HG03039 (cell line): Measurements from ENCODE around the gene RERE.
"Not testable (repeated sequence)": the region's sequence is repeated elsewhere in the genome, so short reads cannot be mapped to it uniquely, and the experiment has no call there.

ENCODE experiments used
- ATAC-seq: cut with Tn5 transposase; IDR thresholded peaks from one replicate; pipeline ENCODE4 v1.9.1; 2021; ENCODE audit warnings: mild to moderate bottlenecking, moderate library complexity; ENCODE audit not compliant: unreplicated experiment

Gene RERE

GRCh38 chr1:8695442-8695841 lies 122.0 kb downstream of the RERE start:
- not testable (repeated sequence) for ATAC-seq

- ATAC-seq = no peak
Observed at GRCh38 chr1:8693107-8693506, 124.3 kb downstream of the RERE start.

GRCh38 chr1:8691662-8692061 lies 125.8 kb downstream of the RERE start:
- no peak for ATAC-seq

- ATAC-seq = no peak
Observed at GRCh38 chr1:8690253-8690525, 127.3 kb downstream of the RERE start.

- ATAC-seq = no peak
Observed at GRCh38 chr1:8689431-8690252, 127.8 kb downstream of the RERE start.

GRCh38 chr1:8687538-8687937 lies 129.9 kb downstream of the RERE start:
- no peak for ATAC-seq

DNA sequence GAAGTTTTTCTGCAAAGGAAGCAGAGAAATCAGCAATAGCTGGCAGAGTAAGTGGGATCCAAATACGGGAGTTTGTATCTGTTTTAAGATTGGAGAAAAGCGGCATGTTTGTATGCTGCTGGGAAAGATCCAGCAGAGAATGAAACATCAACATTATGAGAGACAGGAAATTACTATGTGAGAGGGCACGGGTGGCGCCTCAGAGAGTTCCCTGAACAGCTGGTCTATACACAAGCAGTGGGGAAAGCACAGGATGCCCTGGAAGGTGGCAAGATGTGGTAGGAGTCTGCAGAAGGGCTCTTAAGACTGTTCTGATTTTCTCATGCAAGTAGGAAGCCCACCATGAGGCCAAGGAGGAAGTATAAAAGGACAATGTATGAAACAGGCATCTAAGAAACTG lies 130.4 kb downstream of the RERE start:
- no peak for ATAC-seq

DNA sequence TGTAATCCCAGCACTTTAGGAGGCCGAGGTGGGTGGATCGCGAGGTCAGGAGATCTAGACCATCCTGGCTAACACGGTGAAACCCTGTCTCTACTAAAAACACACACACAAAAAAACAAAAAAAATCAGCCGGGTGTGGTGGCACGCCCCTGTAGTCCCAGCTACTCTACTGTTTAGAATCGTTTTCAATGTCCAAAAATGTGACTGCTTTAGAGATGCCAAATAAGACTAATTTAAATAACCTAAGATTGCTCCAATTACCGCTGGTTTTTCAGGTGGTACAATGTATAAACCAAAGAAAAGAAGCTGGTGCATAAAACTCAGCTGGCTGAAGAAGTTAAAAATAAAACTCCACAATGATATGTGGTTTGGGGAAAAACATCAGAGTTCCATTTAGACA lies 132.0 kb downstream of the RERE start:
- no peak for ATAC-seq

- ATAC-seq = no peak
Observed at GRCh38 chr1:8684590-8684989, 132.8 kb downstream of the RERE start.

DNA sequence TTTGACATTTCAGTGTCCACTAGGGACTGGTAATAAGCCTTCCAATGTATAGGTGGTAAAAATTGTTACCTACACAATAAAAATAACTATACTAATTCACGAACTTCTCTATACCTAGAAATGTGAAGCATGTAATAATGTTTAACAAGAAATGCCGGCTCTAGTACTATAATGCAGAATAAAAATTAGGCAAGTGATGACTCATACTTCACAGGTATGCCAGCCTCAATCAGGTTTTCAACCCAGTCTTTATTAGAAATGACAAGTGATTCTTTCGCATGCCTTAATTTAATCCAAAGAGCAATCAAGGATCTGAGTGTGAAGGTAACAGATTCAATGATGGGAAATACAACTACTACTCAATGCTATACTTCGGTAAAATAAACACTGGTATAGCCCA lies 134.9 kb downstream of the RERE start:
- ATAC-seq = no peak

GRCh38 chr1:8681911-8682310 lies 135.5 kb downstream of the RERE start:
- ATAC-seq = no peak

- no peak for ATAC-seq
Observed at GRCh38 chr1:8680664-8681650, 136.5 kb downstream of the RERE start.

DNA sequence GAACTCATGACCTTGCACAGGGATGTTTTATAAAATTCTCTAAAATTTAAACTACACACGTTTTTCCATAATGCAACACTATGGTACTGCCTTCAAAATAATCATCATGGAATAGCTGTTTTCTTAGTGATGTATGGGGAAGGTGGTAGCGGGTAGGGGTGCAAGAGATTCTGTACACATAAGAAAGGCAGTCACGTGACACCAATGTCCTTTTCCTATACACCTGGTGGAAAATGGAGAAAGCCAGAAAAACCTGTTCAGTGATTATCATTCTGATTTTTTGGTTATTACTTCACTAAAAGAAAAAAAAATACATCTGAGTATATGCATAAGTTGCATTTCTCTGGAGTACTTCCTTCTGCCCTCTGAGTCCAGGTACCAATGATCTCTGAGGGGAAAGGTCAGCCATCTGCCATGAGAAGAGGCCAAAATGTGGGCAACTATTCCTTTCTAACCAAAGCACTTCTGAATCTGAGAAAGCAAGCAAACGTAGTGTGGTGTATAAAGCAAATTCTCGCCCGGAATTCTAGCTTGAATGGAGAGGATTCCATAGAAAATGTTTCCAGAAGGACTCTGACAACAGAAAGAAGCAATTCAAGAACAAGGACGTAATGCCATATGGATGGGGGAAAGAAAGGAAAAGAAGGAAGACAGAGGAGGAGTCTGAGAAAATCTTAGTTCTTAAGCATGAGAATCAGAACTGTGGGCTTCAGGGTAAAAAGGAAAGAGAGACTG lies 137.3 kb downstream of the RERE start:
- no peak for ATAC-seq

DNA sequence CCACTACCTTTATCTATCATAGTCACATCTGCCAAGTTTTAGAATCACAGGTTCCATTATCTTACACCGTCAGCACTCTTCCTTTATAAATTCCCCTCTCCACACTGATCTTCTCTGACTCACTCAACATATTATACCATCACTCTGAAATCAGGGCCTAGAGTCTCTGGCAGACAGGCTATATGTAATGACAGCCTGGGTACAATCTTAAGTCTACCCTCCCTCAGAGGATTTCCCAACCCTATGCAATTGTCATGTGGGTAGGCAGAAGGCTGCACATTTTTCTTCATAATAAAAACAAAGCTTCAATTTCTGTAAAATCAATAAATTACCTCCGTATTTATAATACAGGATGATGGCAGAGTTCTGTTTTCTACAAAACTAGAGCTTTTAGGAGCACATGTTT lies 138.0 kb downstream of the RERE start:
- ATAC-seq = no peak

GRCh38 chr1:8678673-8679394 lies 138.6 kb downstream of the RERE start:
- ATAC-seq = no peak

- ATAC-seq = no peak
Observed at GRCh38 chr1:8677782-8678181, 139.7 kb downstream of the RERE start.

- ATAC-seq = no peak
Observed at GRCh38 chr1:8676813-8677212, 140.6 kb downstream of the RERE start.

DNA sequence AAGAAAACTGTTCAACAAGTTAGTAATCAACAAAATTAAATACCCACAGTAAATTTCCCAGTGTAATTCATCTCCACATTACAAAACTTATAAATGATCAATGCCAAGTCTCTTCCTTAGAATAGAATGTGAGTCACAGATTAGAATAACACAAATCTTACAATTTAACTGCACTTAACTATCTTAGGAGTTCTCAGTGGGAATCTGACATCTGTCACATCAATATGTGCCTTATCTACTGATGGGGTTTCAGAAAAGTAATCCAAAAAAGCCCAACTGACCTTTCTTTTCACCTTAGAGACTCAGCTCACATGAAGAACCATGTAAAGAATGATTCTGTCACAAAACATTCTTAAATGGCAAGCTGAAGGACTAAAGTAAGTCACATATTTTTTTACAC lies 141.4 kb downstream of the RERE start:
- no peak for ATAC-seq

DNA sequence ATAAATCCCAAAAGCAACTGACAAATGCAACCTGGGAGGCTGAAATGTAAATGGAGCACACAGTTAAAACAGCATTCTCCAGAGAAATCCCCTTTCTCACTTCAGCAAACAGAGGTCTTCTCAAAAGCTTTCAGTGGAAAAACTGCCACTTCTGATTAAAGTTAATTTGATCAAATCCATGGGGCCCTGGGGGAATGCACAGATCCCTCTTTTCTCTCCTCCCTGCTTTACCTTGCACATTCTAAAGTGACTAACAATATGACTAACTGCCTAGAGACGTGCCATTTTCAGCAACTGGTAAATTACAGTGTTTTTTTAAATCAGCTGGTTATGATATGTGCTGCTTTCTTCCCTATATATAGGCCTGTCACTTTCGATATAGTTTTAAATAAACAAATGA lies 142.5 kb downstream of the RERE start:
- ATAC-seq = no peak

- ATAC-seq = no peak
Observed at GRCh38 chr1:8674481-8674880, 143.0 kb downstream of the RERE start.
